ENCODE measurements around the gene SPRR2D. TPM values are rescaled to one million over a fixed set of nuclear protein-coding genes. Genes with fewer than 3 reads are reported as not detected.

SPRR2D gene
- total RNA-seq, 1 donor from 2014 or later, result not detected

DNA sequence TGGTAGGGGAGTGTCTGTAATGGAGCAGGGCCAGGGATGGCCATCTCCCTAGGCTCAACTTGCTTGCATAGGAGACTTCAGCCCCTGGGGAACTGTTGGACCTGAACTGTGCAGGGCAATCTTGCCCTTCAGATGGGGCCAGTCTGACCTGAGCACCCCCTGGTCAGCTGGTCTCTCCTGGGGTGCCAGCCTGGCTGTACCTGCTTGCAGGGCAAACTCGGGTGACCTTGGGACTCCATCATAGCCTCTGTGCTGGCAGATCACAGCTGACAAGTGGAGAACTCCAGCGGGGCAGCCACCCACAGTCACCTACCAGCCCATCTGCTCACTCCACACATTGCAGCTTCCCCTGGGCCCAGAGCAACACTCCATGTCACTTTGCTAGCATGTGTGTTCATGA, 8.3 kb upstream of the SPRR2D start:
- no peaks in the 10 kb centered on the region for H3K4me1 Mint-ChIP-seq (ENCODE audit: unreplicated experiment)
- TF ChIP-seq, protein P1, sequence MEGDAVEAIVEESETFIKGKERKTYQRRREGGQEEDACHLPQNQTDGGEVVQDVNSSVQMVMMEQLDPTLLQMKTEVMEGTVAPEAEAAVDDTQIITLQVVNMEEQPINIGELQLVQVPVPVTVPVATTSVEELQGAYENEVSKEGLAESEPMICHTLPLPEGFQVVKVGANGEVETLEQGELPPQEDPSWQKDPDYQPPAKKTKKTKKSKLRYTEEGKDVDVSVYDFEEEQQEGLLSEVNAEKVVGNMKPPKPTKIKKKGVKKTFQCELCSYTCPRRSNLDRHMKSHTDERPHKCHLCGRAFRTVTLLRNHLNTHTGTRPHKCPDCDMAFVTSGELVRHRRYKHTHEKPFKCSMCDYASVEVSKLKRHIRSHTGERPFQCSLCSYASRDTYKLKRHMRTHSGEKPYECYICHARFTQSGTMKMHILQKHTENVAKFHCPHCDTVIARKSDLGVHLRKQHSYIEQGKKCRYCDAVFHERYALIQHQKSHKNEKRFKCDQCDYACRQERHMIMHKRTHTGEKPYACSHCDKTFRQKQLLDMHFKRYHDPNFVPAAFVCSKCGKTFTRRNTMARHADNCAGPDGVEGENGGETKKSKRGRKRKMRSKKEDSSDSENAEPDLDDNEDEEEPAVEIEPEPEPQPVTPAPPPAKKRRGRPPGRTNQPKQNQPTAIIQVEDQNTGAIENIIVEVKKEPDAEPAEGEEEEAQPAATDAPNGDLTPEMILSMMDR (IDR thresholded peaks at IDR 0.05; ENCODE audit: unreplicated experiment), result no peak
- no peak overlapping the region for H3K4me3 Mint-ChIP-seq (ENCODE audit: unreplicated experiment)
- no peak for DNase-seq (ENCODE audit: low spot score)
- no peaks in the 10 kb centered on the region for H3K36me3 Mint-ChIP-seq (ENCODE audit: low read depth, unreplicated experiment)
- H3K27ac Mint-ChIP-seq (ENCODE audit: unreplicated experiment), result no peak overlapping the region
- peaks cover 2% of the 10 kb centered on the region for H3K27me3 Mint-ChIP-seq (ENCODE audit: unreplicated experiment)
- H3K9me3 Mint-ChIP-seq (ENCODE audit: unreplicated experiment), result no peaks in the 10 kb centered on the region

DNA sequence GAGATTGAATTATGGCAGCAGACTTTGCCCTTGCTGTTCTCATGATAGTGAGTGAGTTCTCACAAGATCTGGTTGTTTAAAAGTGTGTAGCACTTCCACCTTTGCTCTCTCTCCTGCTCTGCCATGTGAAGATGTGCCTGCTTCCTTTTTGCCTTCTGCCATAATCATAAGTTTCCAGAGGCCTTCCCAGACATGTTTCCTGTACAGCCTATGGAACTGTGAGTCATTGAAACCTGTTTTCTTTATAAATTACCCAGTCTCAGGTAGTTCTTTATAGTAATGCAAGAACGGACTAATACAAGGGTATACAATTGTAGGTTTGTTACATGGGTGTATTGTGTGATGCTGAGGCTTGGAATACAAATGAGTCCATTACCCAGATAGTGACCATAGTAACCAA, 5.7 kb downstream of the SPRR2D start:
- Mint-ChIP-seq H3K36me3 (ENCODE audit: low read depth, unreplicated experiment) (no peaks in the 10 kb centered on the region), H3K27ac (ENCODE audit: unreplicated experiment) (no peak overlapping the region), H3K4me1 (ENCODE audit: unreplicated experiment) (no peaks in the 10 kb centered on the region), H3K9me3 (ENCODE audit: unreplicated experiment) (no peaks in the 10 kb centered on the region), H3K4me3 (ENCODE audit: unreplicated experiment) (no peak overlapping the region), H3K27me3 (ENCODE audit: unreplicated experiment) (no peaks in the 10 kb centered on the region)
- TF ChIP-seq, protein P1 (IDR thresholded peaks at IDR 0.05; ENCODE audit: unreplicated experiment), result no peak
- DNase-seq (ENCODE audit: low spot score), result no peak

DNA sequence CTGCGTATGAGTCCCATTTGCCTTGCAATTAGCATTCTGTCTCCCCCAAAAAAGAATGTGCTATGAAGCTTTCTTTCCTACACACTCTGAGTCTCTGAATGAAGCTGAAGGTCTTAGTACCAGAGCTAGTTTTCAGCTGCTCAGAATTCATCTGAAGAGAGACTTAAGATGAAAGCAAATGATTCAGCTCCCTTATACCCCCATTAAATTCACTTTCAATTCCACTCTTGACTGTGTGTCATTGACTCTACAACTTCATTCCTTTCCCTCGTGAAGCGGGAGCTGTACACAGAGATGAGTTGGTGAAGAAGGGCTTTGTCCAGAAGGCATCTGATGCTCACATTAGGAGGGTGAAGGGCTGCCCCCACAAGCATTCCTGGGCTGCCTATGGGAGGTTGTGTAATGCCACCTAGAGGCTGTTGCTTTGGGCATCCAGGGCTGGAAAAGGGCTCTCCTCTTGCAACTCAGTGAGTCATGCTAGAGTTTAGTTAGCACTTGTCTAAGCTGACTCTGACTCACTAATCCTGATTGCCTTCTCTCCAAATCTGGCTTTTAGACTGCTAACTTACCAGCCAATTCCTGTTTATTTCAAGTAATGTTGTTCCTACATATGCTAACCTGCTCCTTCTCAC, 8.1 kb downstream of the SPRR2D start:
- TF ChIP-seq, protein P1 (IDR thresholded peaks at IDR 0.05; ENCODE audit: unreplicated experiment), result no peak
- peak; percentile 18 for DNase-seq (ENCODE audit: low spot score)
- no peaks in the 10 kb centered on the region for H3K27me3 Mint-ChIP-seq (ENCODE audit: unreplicated experiment)

DNA sequence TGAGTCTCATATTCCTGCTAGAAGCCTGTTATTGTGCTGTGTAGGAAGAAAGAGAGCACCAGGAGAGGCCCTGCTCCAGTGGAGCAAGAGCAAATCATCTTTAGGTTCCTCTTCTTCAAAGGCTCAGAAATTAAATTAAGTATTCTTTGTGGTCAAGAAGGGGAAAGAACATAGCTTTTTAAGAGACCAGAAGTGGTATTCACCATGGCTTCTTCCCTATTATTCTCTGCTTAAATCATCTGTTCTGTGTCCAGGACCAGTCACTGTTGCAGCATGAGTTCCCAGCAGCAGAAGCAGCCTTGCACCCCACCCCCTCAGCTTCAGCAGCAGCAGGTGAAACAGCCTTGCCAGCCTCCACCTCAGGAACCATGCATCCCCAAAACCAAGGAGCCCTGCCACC, 8.8 kb downstream of the SPRR2D start:
- Mint-ChIP-seq H3K9me3 (ENCODE audit: unreplicated experiment) (no peaks in the 10 kb centered on the region), H3K27me3 (ENCODE audit: unreplicated experiment) (no peaks in the 10 kb centered on the region), H3K4me1 (ENCODE audit: unreplicated experiment) (peaks cover 3% of the 10 kb centered on the region), H3K27ac (ENCODE audit: unreplicated experiment) (no peak overlapping the region), H3K4me3 (ENCODE audit: unreplicated experiment) (no peak overlapping the region), H3K36me3 (ENCODE audit: low read depth, unreplicated experiment) (no peaks in the 10 kb centered on the region)
- TF ChIP-seq, protein P1 (IDR thresholded peaks at IDR 0.05; ENCODE audit: unreplicated experiment), result no peak
- DNase-seq (ENCODE audit: low spot score), result no peak

More for the DNA sequence above, 8.1 kb downstream of the SPRR2D start:
- no peak overlapping the region for H3K27ac Mint-ChIP-seq (ENCODE audit: unreplicated experiment)
- no peaks in the 10 kb centered on the region for H3K9me3 Mint-ChIP-seq (ENCODE audit: unreplicated experiment)
- H3K4me1 Mint-ChIP-seq (ENCODE audit: unreplicated experiment), result no peaks in the 10 kb centered on the region
- no peaks in the 10 kb centered on the region for H3K36me3 Mint-ChIP-seq (ENCODE audit: low read depth, unreplicated experiment)
- H3K4me3 Mint-ChIP-seq (ENCODE audit: unreplicated experiment), result no peak overlapping the region

DNA sequence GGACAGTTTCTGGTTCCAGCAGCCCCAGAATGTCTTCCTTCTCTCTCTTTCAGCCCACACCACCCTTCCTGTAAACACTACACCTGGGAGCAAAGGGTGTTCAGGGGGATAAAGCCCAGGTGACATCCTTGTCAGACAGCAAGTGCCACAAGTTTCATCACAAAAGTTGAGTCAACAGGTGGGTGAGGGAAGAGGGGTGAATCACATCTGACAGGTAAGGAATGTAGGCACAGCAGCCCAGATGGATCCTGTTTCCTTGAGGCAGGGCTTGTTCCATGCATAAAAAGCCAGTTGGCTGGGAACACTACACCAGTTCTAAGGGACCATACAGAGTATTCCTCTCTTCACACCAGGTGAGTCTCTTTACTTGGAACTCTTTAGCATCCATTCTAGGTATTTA, 10.0 kb downstream of the SPRR2D start, which contains the start of gene SPRR1B:
SPRR1B (plus strand) TSS at position 309 of the 400 bp plus-strand sequence. CDS start 1,143 bp downstream, outside the sequence.
- no peak within 1 kb of the TSS for H3K27ac Mint-ChIP-seq (ENCODE audit: unreplicated experiment)
- no peak within 1 kb of the TSS for H3K4me3 Mint-ChIP-seq (ENCODE audit: unreplicated experiment)
- H3K27me3 Mint-ChIP-seq (ENCODE audit: unreplicated experiment), result no peaks in the 10 kb centered on the region
- H3K9me3 Mint-ChIP-seq (ENCODE audit: unreplicated experiment), result no peaks in the 10 kb centered on the region
- DNase-seq (ENCODE audit: low spot score), result no peak
- no peaks in the 10 kb centered on the region for H3K36me3 Mint-ChIP-seq (ENCODE audit: low read depth, unreplicated experiment)
- peaks cover 8% of the 10 kb centered on the region for H3K4me1 Mint-ChIP-seq (ENCODE audit: unreplicated experiment)
- TF ChIP-seq, protein P1 (IDR thresholded peaks at IDR 0.05; ENCODE audit: unreplicated experiment), result no peak

Measured in endothelial cell (in vitro differentiated cells).